ENCODE data around the gene GDPD2.

The GDPD2 gene

GRCh38 chrX:70449457-70449966 is 26.4 kb downstream of the GDPD2 start:
- Histone ChIP-seq H3K9me3 (ENCODE audit: control insufficient read depth, insufficient read depth, low read depth, low read length) (no peaks in the 10 kb centered on the region), H3K27ac (ENCODE audit: extremely low read depth, low read depth, low read length) (no peak overlapping the region), H3K4me1 (ENCODE audit: control insufficient read depth, insufficient read depth, low read length) (no peaks in the 10 kb centered on the region; the same call in 1 of the 2 replicates), H3K36me3 (ENCODE audit: control insufficient read depth in 2 of 2, insufficient read depth in 1 of 2, low read length in 2 of 2) (no peaks in the 10 kb centered on the region), H3K4me3 (ENCODE audit: low read depth, low read length) (no peak overlapping the region)
- CTCF ChIA-PET = interaction anchor here (7.8 kb wide), 1 partner anchor 104 kb away, joined by 48 read pairs; no protein-coding TSS in a partner anchor
- TF ChIP-seq EGR2 (tag by site-specific recombination; IDR thresholded peaks at IDR 0.05; ENCODE audit: low read depth) = peak; percentile 82
- no peak for TF ChIP-seq ZNF19 (tag by site-specific recombination; IDR thresholded peaks at IDR 0.05; ENCODE audit: low read depth)
- TF ChIP-seq ZFHX2 (tag by site-specific recombination; conservative IDR thresholded peaks at IDR 0.05) = peak; percentile 67
- POLR2A ChIA-PET = no interaction called here

- peak; percentile 45; the same call in 1 of the 2 replicates for TF ChIP-seq ZBTB17 (tag by site-specific recombination; IDR thresholded peaks at IDR 0.05)
- TF ChIP-seq, protein P1, sequence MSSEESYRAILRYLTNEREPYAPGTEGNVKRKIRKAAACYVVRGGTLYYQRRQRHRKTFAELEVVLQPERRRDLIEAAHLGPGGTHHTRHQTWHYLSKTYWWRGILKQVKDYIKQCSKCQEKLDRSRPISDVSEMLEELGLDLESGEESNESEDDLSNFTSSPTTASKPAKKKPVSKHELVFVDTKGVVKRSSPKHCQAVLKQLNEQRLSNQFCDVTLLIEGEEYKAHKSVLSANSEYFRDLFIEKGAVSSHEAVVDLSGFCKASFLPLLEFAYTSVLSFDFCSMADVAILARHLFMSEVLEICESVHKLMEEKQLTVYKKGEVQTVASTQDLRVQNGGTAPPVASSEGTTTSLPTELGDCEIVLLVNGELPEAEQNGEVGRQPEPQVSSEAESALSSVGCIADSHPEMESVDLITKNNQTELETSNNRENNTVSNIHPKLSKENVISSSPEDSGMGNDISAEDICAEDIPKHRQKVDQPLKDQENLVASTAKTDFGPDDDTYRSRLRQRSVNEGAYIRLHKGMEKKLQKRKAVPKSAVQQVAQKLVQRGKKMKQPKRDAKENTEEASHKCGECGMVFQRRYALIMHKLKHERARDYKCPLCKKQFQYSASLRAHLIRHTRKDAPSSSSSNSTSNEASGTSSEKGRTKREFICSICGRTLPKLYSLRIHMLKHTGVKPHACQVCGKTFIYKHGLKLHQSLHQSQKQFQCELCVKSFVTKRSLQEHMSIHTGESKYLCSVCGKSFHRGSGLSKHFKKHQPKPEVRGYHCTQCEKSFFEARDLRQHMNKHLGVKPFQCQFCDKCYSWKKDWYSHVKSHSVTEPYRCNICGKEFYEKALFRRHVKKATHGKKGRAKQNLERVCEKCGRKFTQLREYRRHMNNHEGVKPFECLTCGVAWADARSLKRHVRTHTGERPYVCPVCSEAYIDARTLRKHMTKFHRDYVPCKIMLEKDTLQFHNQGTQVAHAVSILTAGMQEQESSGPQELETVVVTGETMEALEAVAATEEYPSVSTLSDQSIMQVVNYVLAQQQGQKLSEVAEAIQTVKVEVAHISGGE (tag by site-specific recombination; conservative IDR thresholded peaks at IDR 0.05; ENCODE audit: low read depth) = peak; percentile 65
- peak; percentile 66 for TF ChIP-seq SP2 (tag by site-specific recombination; IDR thresholded peaks at IDR 0.05)
- TF ChIP-seq ZNF518A (tag by site-specific recombination; conservative IDR thresholded peaks at IDR 0.05; ENCODE audit: low read depth) = no peak
- TF ChIP-seq SP3 (tag by site-specific recombination; IDR thresholded peaks at IDR 0.05) = peak; percentile 34
- TF ChIP-seq ZNF292 (tag by site-specific recombination; IDR thresholded peaks at IDR 0.05; ENCODE audit: borderline replicate concordance, low read depth) = no peak
- peak; percentile 45; the same call in 1 of the 2 replicates for TF ChIP-seq ZBTB20 (tag by site-specific recombination; IDR thresholded peaks at IDR 0.05)
- TF ChIP-seq ZNF654 (tag by site-specific recombination; IDR thresholded peaks at IDR 0.05; ENCODE audit: low read depth) = peak; percentile 35
- no peak for TF ChIP-seq ZNF16 (tag by site-specific recombination; IDR thresholded peaks at IDR 0.05; ENCODE audit: low read depth)
- peak; percentile 72 for TF ChIP-seq ZNF335 (tag by site-specific recombination; conservative IDR thresholded peaks at IDR 0.05)
- TF ChIP-seq ZFP69B (tag by site-specific recombination; IDR thresholded peaks at IDR 0.05) = 0 out of 2 replicates have a peak, but pooled peaks have one; percentile 14
- H3K36me3 ChIP-seq (ENCODE audit: control insufficient read depth in 2 of 2, insufficient read depth in 1 of 2, low read length in 2 of 2) = peaks cover 0 to 6% of the 10 kb centered on the region in 2 experiments; a peak in 1 of 3 replicates
- no peaks in the 10 kb centered on the region; the same call in 1 of the 2 replicates for H3K4me1 ChIP-seq (ENCODE audit: control insufficient read depth, insufficient read depth, low read length)
- H3K9me3 ChIP-seq (ENCODE audit: control insufficient read depth, insufficient read depth, low read depth, low read length) = no peaks in the 10 kb centered on the region
- ChIA-PET CTCF (interaction anchor here (0.6 to 7.8 kb wide), 10 partner anchors 10 to 508 kb away, joined by 3 to 48 read pairs (median 4); no protein-coding TSS in a partner anchor), POLR2A (interaction anchor here (0.6 to 1.0 kb wide), 3 partner anchors 17 to 162 kb away, joined by 3 to 4 read pairs (median 3); partner anchors contain the start of genes KIF4A and PDZD11)
- H3K27ac ChIP-seq (ENCODE audit: extremely low read depth, low read depth, low read length) = peak overlapping the region; percentile 48; the same call in 1 of the 2 replicates
- peak overlapping the region; percentile 39 for H3K4me3 ChIP-seq (ENCODE audit: low read depth, low read length)
Observed at GRCh38 chrX:70452143-70452733, 29.1 kb downstream of the GDPD2 start.
